Body of pancreas (tissue), 4 donors: ENCODE data around the gene RAPGEF5. TPM values are rescaled to one million over a fixed set of nuclear protein-coding genes. Genes with fewer than 3 reads are reported as not detected.

Experiments used
- ATAC-seq: fragments of 150-250 bp; one replicate; pipeline ENCODE4 v1.9.1; 2016
- DNase-seq, 4 donors: peaks; one replicate each; pipeline ENCODE4 v3.0.0-alpha.2; 2019
- H3K27ac ChIP-seq, 4 donors: fragments of 200-600 bp; sonication (generic); 1 replicate in 3 of 4; 2 replicates in 1 of 4; pipeline versions ENCODE4 v1.5.1 to v1.6.1; 2016 to 2019; ENCODE audit warnings: mild to moderate bottlenecking in 1 of 4, mixed read lengths in 1 of 4, moderate library complexity in 1 of 4
- H3K27me3 ChIP-seq, 2 donors: fragments of 200-600 bp; sonication (generic); one replicate each; pipeline ENCODE4 v1.6.0; 2016; ENCODE audit warnings: mild to moderate bottlenecking in 1 of 2
- H3K36me3 ChIP-seq, 2 donors: fragments of 200-600 bp; sonication (generic); replicated peaks in 1 of 2; 2 replicates each; pipeline ENCODE4 v1.5.1; 2016; ENCODE audit warnings: low read depth in 2 of 2; ENCODE audit not compliant: insufficient read depth in 1 of 2
- H3K4me1 ChIP-seq: fragments of 200-600 bp; sonication (generic); one replicate; pipeline ENCODE4 v1.6.0; 2016
- H3K4me3 ChIP-seq, 2 donors: fragments of 200-600 bp; sonication (generic); 1 replicate in 1 of 2; 2 replicates in 1 of 2; pipeline ENCODE4 v1.5.1; 2016 to 2019
- H3K9me3 ChIP-seq, 3 donors: fragments of 200-600 bp; sonication (generic); 1 replicate in 2 of 3; 2 replicates in 1 of 3; pipeline ENCODE4 v1.5.1; 2016
- POLR2A ChIP-seq, 3 donors: fragments of 450-650 bp; IDR thresholded peaks; one replicate each; pipeline ENCODE4 v1.6.1; 2016; ENCODE audit warnings: antibody characterized with exemption in 3 of 3, mild to moderate bottlenecking in 2 of 3
- WGBS, 2 donors: methylation state at CpG; one replicate each; pipeline ENCODE4 v1.1.5; 2017; 5-methylcytosine and 5-hydroxymethylcytosine counted together
- intact Hi-C: fragments of 100-400 bp; cut with DNase I; formaldehyde crosslinking; loops from one replicate; pipeline ENCODE4 v1.15.1; 2023
- total RNA-seq, 2 donors: library from RNA; depleted of rRNA; stranded (reverse); fragments of >200 nt; gene quantifications; one replicate each; pipeline ENCODE4 v1.1.0, GENCODE V29; 2016
- TF ChIP-seq, protein P1 (sequence below), 7 experiments: fragments of 450-650 bp in 4 of 7; fragments of 200-600 bp in 3 of 7; sonication (generic) in 3 of 7; IDR thresholded peaks; one replicate each; pipeline ENCODE4 v1.5.1; 2016 to 2019; ENCODE audit warnings: antibody characterized with exemption in 7 of 7

RAPGEF5 gene
- total RNA-seq, 2 donors from 2014 or later = 68.0 to 151 TPM

DNA sequence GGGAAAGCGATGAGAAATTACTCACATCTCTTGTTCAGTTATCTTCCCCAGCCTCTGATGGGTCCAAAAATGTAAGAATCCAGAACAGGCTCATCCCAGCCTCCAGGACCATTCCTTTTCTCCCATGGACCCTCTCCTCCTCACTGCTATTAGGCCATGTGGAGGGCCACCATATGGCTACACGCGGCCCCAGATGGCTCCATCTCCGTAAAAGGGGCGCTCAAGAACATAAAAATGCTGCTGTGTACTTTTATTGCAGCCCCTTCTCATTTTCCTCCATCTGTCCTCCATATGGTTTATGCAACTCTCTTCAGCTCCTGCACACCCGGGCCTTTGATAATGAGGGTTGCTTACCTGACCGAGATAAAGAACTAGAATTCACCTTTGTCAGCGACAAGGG is 166.2 kb downstream of the RAPGEF5 start:
- H3K27ac ChIP-seq = peak overlapping the region in 3 of 4 donors; percentile 27 to 70 (median 57)
- peaks cover 53% of the 10 kb centered on the region for H3K4me1 ChIP-seq
- TF ChIP-seq POLR2A (IDR thresholded peaks at IDR 0.05) = no peak
- TF ChIP-seq, protein P1, sequence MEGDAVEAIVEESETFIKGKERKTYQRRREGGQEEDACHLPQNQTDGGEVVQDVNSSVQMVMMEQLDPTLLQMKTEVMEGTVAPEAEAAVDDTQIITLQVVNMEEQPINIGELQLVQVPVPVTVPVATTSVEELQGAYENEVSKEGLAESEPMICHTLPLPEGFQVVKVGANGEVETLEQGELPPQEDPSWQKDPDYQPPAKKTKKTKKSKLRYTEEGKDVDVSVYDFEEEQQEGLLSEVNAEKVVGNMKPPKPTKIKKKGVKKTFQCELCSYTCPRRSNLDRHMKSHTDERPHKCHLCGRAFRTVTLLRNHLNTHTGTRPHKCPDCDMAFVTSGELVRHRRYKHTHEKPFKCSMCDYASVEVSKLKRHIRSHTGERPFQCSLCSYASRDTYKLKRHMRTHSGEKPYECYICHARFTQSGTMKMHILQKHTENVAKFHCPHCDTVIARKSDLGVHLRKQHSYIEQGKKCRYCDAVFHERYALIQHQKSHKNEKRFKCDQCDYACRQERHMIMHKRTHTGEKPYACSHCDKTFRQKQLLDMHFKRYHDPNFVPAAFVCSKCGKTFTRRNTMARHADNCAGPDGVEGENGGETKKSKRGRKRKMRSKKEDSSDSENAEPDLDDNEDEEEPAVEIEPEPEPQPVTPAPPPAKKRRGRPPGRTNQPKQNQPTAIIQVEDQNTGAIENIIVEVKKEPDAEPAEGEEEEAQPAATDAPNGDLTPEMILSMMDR (IDR thresholded peaks at IDR 0.05) = no peak
- H3K27me3 ChIP-seq = no peaks in the 10 kb centered on the region
- ATAC-seq = no peak
- no peaks in the 10 kb centered on the region for H3K9me3 ChIP-seq
- 65 to 70% methylated on average over 8 of the region's 8 CpGs for WGBS, 2 donors
- no peak overlapping the region for H3K4me3 ChIP-seq
- peak in 1 of 4 donors; percentile 12 for DNase-seq
- intact Hi-C loops = no loop called here
- H3K36me3 ChIP-seq = no peaks in the 10 kb centered on the region

DNA sequence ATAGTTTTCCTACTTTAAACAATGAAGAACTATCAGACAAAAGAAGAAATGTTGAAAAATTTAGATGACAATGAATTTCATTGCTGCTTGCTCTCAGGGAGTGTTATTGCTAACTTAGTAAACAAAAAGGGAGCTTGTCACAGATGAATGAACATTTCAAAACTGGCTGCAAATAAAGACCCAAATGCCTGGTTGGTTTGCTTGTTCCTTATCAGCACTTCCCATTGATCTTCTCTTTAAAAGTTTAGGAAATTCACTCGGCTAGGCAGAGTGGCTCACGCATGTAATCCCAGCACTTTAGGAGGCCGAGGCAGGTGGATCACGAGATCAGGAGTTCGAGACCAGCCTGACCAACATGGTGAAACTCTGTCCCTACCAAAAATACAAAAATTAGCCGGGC is 167.2 kb downstream of the RAPGEF5 start:
- intact Hi-C loops = no loop called here
- Histone ChIP-seq H3K27me3 (no peaks in the 10 kb centered on the region), H3K9me3 (no peaks in the 10 kb centered on the region), H3K4me1 (peaks cover 63% of the 10 kb centered on the region), H3K36me3 (no peaks in the 10 kb centered on the region), H3K27ac (peak overlapping the region in 3 of 4 donors; percentile 57 to 70 (median 57)), H3K4me3 (no peak overlapping the region)
- TF ChIP-seq POLR2A (IDR thresholded peaks at IDR 0.05) = no peak
- TF ChIP-seq, protein P1 (IDR thresholded peaks at IDR 0.05) = no peak
- no peak for DNase-seq
- 38 to 42% methylated on average over 5 to 6 of the region's 6 CpGs for WGBS, 2 donors
- ATAC-seq = no peak

DNA sequence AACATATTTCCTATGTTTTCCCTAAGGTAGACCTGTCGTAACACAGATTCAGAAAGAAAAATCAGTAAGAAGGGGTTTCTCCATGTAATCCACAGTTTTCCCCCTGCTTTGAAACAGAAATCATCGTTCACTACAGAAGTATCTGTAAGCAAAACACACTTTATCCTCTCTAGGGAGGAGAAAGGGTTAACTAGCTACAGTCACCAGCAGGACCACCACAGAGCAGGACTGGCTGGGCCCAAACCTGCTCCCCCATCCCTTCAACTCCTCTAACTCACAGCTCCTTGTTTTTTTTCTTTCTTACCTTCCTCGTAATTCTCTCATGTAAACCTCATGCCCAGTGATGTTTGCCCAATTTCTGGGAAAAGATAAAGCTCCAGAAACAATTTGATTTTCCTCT is 167.7 kb downstream of the RAPGEF5 start:
- Histone ChIP-seq H3K27ac (peak overlapping the region in 3 of 4 donors; percentile 57 to 70 (median 57)), H3K27me3 (no peaks in the 10 kb centered on the region), H3K4me3 (no peak overlapping the region), H3K9me3 (no peaks in the 10 kb centered on the region), H3K36me3 (no peaks in the 10 kb centered on the region), H3K4me1 (peaks cover 68% of the 10 kb centered on the region)
- WGBS, 2 donors = 52 to 54% methylated on average over 3 of the region's 3 CpGs
- TF ChIP-seq, protein P1 (IDR thresholded peaks at IDR 0.05) = no peak
- DNase-seq (no peak), ATAC-seq (no peak)
- intact Hi-C loops = no loop called here

DNA sequence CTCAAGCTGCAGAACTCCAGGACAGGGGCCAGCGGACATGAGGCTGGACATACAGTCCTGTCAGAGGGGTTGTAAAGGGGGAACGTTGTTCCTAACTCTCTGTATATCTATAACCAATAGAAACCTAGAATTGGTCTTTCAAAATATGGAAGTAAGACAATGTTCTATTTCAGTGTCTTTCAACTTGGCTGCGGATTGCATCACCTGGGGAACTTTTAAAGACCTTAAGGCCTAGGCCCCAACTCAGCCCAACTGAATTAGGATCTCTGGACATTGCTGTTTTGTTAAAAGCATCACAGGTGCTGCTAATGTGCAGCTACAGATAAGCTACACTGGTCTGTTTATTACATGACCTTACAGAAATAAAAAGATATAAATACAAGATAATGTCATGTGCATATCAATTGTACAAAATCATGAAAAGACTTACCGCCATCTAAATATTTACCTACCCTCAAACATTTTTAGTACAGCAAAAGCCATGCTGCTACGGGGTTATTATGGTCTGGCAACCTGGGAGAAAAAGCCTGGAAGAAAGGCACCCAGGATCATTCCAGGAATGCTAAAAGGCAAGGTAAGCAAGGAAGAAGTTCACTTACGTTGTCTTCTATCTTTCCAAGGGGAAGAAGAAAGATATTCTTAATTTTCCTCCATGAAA is 169.1 kb downstream of the RAPGEF5 start:
- H3K9me3 ChIP-seq = no peaks in the 10 kb centered on the region
- peak; percentile 76 for ATAC-seq
- intact Hi-C loops = no loop called here
- no peak overlapping the region for H3K4me3 ChIP-seq
- no peaks in the 10 kb centered on the region for H3K27me3 ChIP-seq
- no peak for TF ChIP-seq POLR2A (IDR thresholded peaks at IDR 0.05)
- TF ChIP-seq, protein P1 (IDR thresholded peaks at IDR 0.05) = no peak
- DNase-seq = peak in 2 of 4 donors; percentile 47
- H3K4me1 ChIP-seq = peaks cover 68% of the 10 kb centered on the region
- H3K27ac ChIP-seq = peak overlapping the region; percentile 29 to 70 (median 57)
- 40 to 46% methylated on average over 6 of the region's 6 CpGs for WGBS, 2 donors
- no peaks in the 10 kb centered on the region for H3K36me3 ChIP-seq

DNA sequence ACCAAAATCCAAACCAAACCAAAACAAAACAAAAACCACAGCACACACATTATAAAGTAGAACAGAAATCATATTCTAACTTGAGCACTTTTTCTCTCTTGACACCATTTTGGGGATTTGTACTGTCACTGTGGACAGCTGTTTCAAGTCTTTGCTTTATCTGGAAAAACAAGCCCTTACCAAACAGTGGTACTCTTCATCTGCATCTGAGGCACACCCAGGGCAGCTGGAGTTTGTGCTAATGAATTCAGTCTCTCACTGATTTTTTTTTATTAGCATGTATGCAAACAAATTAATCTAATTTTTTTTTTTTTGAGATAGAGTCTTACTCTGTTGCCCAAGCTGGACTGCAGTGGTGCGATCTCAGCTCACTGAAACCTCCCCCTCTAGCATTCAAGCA is 171.4 kb downstream of the RAPGEF5 start:
- intact Hi-C loops = no loop called here
- WGBS, 2 donors = 57 to 81% methylated on average over 1 of the region's 1 CpG
- no peaks in the 10 kb centered on the region for H3K27me3 ChIP-seq
- TF ChIP-seq, protein P1 (IDR thresholded peaks at IDR 0.05) = no peak
- no peak for TF ChIP-seq POLR2A (IDR thresholded peaks at IDR 0.05)
- H3K27ac ChIP-seq = no peak overlapping the region
- no peak for ATAC-seq
- H3K4me3 ChIP-seq = no peak overlapping the region
- peaks cover 73% of the 10 kb centered on the region for H3K4me1 ChIP-seq
- no peaks in the 10 kb centered on the region for H3K9me3 ChIP-seq
- no peak for DNase-seq
- H3K36me3 ChIP-seq = no peaks in the 10 kb centered on the region
